Measurements from ENCODE around the gene C4A.
"Not testable (repeated sequence)": the region's sequence is repeated elsewhere in the genome, so short reads cannot be mapped to it uniquely, and the experiment has no call there.

C4A gene

DNA sequence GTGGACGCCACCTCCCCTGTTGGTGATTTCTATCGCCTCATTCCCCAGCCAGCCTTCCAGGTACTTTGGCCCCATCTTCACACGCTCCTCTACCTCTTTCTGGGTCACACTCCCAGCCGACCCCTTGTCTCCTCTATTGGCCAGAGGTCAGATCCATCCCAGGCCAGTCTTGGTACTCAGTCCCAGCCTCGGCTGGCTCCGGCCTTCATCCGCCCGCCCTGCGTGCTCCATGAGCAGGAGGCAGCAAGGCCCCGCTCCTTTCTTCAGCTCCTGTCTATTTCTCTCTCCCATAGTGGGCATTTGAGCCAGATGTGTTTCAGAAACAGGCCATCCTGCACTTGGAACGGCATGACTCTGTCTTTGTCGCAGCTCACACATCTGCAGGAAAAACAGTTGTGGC, 20.2 kb upstream of the C4A start:
- no peak for DNase-seq

DNA sequence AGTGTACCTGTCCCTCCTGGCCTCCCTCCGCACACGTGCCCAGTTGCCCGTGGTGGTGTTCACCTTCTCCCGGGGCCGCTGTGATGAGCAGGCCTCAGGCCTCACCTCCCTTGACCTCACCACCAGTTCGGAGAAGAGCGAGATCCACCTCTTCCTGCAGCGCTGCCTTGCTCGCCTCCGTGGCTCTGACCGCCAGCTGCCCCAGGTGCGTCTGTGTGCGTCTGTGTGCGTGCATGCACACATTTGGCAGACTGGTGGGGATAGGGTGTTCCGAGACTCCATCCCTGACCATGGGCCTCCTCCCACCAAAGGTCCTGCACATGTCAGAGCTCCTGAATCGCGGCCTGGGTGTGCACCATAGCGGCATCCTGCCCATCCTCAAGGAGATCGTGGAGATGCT, 17.9 kb upstream of the C4A start:
- no peak for DNase-seq

DNA sequence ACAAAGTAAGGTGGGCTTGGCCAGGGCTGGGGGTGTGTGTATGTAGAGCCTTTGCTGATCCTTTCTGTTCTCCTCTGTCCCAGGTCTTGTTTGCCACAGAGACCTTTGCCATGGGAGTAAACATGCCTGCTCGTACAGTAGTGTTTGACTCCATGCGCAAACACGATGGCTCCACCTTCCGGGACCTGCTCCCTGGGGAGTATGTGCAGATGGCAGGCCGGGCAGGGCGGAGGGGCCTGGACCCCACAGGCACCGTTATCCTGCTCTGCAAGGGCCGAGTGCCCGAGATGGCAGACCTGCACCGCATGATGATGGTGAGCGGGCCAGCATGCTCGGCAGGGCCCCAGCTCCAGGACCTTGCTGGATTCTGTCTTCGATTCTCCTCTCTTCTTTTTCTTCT, 16.2 kb upstream of the C4A start:
- DNase-seq, result no peak

DNA sequence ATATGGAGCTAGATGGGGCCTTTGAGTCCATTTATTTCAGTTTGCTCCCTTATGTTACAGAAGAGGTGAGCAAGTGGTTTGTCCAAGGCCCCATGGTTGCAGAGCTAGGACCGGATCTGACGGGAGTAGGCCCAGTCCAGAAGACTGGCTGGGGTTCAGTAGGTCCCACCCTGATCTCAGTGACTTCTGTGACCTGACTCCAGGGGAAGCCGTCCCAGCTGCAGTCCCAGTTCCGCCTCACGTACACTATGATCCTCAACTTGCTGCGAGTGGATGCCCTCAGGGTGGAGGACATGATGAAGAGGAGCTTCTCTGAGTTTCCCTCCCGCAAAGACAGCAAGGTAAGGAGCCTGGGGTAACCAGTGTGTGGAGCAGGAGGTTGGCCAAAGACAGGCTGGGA, 15.4 kb upstream of the C4A start:
- no peak for DNase-seq

DNA sequence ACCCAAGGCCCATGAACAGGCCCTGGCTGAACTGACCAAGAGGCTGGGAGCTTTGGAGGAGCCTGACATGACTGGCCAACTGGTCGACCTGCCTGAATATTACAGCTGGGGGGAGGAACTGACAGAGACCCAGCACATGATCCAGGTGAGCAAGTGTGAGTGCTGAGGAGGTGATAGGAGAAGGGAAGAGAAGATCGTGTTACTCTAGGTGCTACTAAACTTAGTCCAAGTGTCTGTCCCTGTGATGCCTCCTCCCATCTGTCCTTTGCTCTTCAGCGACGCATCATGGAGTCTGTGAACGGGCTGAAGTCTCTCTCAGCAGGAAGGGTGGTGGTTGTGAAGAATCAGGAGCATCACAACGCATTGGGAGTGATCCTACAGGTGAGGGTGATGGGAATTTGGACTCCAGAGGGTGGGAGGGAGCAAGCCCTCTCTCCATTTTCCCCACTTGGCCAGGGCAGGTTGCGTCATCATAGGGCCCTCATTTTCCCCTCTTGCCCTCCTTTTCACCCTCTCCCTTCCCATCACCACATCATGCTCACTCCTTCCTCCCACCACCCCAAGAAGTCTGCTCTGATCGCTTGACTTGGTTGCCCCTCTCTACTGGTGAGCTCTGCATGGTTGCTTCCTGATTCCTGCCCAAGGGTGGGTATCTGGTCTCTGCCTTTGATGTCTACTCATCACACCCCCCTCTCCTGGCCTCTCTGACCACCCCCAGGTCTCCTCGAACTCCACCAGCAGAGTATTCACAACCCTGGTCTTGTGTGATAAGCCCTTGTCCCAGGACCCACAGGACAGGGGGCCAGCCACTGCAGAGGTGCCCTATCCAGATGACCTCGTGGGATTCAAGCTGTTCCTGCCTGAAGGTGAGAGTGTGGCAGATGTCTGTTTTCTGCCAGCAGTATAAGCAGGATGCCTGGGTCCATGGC, 14.6 kb upstream of the C4A start:
- no peak for DNase-seq

DNA sequence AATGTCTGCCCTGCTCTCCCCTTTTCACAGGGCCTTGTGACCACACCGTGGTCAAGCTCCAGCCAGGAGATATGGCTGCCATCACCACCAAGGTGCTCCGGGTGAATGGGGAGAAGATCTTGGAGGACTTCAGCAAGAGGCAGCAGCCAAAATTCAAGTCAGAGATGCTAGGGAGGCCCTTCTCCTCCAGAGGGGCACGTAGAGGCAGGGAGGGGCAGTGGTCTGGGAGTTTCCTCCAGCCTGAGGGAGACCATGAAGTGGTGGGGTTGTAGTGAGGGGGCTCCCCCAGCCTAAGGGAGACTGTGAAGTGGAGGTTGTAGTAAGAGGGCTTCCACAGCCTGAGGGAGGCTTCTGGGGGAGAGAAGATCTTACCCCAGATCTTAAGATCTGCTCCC, 13.9 kb upstream of the C4A start:
- DNase-seq, result no peak

DNA sequence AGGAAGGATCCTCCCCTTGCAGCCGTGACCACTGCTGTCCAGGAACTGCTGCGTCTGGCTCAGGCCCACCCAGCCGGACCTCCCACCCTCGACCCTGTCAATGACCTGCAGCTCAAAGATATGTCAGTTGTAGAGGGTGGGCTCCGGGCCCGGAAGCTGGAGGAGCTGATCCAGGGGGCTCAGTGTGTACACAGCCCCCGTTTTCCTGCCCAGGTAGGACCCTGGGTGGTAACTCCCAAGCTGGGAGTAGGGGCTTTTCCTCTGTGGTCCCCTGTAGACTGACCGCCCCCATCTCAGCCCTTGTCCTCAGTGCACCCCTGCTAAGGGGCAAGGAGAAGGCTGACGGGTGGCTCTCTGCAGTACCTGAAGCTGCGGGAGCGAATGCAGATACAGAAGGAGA, 13.5 kb upstream of the C4A start:
- no peak for DNase-seq

DNA sequence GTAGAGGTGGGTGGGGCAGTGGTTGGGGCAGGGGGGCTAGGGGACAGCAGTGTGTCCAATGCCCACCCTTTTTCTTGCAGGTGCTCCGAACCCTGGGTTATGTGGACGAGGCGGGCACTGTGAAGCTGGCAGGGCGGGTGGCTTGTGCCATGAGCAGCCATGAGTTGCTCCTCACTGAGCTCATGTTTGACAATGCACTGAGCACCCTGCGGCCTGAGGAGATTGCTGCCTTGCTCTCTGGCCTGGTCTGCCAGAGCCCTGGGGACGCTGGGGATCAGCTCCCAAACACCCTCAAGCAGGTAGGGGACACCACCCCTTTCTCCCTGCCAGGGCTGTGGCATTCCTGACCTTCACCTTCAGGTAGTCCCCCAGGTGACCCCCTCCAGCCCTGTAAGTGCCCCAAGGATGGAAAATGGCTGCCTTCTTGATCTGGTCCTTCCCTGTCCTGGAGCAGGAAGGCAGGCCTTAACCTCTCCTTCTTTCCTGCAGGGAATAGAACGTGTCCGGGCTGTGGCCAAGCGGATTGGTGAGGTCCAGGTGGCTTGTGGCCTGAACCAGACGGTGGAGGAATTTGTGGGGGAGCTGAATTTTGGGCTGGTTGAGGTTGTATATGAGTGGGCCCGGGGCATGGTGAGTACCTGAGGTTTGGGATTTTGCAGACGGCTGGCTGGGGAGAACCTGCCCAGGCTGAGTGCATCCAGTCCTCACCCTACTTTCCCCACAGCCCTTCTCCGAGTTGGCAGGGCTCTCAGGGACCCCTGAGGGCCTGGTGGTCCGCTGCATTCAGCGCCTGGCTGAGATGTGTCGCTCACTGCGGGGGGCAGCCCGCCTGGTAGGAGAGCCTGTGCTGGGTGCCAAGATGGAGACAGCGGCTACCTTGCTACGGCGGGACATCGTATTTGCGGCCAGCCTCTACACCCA, 12.8 kb upstream of the C4A start:
- no peak for DNase-seq

DNA sequence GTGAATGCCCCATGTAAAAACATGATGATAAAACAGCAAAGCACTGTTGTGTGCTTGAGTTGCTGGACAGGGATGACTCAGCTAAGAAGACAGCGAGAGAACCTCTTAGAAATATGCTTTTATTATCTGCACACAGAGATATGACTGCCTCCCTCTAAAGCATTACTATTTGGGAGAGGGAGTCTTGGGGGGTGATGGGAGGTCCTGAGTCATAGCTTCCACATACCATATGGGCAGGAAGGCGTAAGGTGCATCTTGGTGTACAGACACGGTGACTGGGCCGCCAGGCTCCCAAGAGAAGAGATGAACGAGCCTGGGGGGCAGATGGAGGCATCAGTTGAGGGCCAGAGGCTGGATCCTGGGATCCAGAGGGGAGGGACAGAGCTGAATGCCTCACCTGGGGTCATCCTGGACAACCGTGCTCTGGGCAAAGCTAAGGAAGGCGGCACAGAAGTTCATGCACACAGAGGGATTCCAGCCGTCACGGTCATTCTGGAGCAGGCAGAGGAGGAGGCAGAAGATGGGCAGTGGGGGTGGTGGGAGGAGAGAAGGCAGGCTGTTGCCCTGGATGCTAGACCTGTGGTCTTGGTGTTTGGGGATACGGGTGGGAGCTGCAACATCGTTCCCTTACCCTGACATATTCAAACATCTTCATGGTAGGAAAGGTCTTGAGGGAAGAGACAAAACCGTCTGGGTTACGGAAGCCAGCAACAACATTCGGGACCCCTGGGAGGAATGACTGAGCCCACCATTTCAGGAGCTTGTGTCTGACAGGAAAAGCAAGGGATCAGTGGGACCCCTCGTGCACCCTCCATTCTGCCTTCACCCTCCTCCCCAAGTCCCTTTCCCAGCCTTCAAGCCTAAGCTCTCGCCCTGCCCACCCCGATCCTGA, 11.9 kb upstream of the C4A start:
- DNase-seq, result no peak

DNA sequence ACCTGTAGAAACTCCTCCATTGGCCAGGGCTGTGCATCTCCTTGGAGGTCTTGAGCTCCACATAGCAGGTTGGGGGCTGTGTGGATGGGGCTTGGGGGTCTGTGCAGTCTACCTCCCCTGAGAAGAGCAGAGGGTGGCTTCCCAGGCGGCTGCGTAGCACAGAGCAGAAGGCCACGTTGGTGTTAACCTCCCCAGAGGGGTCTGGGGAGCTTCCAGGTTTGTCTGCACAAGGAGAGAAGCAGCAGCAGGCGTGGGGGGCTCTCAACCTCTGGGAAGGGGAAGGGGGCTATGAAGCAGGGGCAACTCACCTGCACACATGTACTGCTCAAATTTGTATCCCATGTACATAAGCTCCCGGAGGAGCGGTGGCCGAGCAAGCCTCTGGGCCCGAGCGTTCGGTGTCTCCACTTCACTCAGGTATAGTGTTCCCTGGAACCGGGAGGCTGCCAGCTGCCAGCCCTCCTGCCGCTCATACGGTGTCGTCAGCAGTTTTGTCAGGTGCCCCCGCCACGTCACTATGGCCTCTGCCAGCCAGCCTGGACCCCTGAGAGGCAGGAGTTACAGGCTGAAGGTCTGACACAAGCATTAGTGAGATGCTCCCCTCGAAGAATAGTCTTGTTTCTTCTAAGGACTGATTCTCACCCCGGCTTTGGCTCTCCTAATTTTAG, 11.1 kb upstream of the C4A start:
- DNase-seq, result peak; percentile 48

DNA sequence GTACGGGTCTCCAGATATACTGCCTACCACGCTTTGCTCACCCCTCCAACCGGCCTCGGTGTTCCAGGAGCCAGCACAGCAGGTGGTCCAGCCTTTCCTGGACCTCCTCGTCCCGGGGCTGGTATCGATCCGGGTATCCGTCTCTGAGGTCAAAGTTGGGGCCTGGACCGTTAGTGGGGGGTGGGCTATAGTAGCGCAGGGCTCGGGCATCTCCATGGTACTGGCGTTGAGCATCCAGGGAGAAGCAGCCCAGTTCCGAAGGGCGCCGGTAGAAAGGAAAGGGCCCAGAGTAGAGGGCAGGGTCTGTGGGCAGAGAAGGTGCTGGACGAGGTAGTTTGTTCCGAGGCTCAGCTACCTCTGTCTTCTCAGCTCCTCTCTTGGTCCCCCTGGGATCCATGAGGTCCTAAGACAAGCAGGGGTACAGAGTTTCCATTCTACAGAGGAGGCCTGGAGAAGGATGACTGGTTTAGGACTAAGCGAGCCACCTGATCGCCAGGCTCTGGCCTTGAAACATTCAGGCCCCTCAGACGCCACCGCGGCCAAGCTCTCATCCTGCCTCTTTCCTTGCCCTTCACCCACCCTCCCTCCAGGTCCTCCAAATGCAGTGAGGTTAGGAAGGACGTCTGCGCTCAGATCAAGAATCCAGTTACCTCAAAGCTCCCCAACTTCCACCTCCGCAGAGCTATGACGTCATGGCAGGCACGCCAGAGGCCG, 10.4 kb upstream of the C4A start:
- DNase-seq, result no peak

DNA sequence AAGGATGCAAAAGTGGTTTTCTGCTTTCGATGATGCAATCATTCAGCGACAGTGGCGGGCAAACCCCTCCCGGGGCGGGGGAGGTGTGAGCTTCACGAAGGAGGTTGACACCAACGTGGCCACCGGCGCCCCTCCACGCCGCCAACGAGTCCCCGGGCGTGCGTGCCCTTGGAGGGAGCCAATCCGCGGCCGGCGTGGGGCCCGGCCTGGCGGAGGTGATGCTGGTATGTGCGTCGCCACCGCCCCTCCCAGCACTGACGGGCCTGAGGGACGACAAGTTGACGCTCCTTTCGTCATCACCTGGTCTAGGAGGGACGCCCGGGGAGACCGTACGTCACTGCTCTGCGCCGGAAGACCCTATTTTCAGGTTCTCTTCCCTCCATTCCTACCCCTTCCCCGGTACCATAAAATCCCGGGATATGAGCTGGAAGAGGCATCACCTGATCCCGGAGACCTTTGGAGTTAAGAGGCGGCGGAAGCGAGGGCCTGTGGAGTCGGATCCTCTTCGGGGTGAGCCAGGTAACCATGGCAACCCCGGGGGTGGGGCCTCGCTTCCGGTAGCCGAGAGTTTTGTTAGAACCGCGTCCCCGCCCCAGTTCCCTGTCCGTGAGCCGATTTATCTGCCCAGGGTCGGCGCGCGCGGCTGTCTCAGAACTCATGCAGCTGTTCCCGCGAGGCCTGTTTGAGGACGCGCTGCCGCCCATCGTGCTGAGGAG, 9.7 kb upstream of the C4A start, which contains the start of gene DXO:
DXO (minus strand) TSS at position 146 of the 716 bp plus-strand sequence. CDS start 463 bp downstream, outside the sequence.
- peak; percentile 99 for DNase-seq

DNA sequence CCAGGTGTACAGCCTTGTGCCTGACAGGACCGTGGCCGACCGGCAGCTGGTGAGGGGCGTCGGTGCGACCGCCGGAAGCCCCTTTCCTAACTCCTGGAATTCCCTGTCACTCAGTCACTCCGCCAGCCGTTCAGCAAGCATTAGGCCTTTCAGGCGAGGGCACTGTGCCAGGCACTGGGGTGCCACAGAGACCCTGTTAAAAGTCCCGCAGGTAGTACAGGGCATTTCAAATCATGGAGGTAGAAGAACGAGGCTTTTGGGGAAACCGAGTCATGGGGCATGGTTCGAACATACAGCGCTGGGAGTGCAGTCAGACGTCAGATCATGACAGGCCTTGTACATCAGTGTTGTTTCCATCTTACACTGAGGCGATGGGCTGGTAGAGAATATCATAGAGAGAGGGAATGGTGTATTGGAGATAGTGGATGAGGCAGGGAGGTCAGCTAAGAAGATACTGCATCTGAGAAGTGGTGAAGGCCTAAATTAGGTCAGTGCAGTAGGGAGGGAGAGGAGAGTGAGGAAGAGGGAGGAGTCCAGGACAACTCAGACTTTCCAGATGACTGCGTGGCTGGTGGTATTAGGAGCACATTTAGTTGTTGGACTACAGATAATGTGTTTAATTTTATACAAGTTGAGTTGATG, 9.0 kb upstream of the C4A start:
- peak; percentile 32 for DNase-seq

DNA sequence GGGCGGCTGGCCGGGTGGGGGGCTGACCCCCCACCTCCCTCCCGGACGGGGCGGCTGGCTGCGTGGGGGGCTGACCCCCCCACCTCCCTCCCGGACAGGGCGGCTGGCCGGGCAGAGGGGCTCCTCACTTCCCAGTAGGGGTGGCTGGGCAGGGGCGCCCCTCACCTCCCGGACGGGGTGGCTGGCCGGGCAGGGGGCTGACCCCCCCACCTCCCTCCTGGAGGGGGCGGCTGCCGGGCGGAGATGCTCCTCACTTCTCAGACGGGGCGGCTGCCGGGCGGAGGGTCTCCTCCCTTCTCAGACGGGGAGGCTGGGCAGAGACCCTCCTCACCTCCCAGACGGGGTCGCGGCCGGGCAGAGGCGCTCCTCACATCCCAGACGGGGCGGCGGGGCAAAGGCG, 5.8 kb upstream of the C4A start:
- DNase-seq, result not testable (repeated sequence)

DNA sequence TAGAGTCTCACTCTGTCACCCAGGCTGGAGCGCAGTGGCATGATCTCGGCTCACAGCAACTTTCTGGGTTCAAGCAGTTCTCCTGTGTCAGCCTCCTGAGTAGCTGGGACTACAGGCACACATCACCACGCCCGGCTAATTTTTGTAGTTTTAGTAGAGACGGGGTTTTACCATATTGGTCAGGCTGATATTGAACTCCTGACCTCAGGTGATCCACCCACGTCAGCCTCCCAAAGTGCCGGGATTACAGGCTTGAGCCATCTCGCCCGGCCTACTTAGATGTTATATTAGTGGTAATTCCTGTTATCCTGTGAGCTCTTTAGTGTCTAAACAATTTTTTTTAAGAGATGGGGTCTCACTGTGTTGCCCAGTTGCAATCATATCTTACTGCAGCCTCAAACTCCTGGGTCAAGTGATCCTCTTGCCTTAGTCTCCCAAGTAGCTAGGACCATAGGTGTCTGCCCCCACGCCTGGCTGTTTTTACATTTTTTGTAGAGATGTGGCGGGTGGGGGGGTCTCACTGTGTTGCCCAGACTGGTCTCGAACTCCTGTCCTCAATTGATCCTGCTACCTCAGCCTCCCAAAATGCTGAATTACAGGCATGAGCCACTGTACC, 3.9 kb upstream of the C4A start:
- DNase-seq, result no peak

DNA sequence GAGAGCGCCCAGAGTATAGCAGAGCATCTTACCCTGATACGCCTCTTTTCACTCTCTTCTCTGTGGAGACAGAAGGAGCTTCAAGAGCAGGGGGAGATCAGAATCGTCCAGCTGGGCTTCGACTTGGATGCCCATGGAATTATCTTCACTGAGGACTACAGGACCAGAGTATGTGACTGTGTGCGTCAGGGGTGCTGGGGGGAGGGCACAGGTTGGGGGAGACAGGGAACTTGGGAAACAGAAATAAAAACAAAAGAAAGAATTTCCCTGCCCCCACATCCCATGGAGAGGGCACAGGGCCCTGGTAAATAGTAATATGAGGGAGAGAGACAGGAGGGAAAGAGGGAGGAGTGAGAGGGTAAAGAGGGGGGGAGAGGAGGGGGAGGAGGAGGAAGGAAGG, 3.0 kb upstream of the C4A start:
- no peak for DNase-seq

DNA sequence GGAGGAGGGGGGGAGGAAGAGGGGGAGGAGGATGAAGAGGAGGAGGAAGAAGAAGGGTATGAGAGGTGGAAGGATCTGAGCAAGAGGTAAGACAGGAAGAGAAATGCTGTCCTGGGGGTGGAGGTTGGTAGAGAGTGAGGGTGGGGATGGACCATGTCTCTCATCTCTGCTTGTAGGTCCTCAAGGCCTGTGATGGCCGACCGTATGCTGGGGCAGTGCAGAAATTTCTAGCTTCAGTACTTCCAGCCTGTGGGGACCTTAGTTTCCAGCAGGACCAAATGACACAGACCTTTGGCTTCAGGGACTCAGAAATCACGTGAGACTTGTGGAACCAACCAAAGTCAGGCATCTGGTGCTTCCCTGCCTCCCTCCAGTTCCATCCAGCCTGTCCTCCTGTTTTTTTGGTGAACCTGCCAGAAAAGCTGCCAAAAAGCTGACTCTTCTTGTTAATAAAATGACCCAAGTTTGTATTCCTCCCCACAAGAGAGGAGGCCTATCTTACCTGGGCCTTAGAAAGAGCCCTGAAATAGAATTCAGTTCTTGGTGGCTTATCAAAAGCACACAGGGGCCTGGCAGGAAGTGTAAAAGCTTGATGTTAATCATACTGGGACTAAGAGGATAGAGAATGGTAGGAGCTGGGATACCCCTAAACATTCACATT, 2.5 kb upstream of the C4A start:
- no peak for DNase-seq

DNA sequence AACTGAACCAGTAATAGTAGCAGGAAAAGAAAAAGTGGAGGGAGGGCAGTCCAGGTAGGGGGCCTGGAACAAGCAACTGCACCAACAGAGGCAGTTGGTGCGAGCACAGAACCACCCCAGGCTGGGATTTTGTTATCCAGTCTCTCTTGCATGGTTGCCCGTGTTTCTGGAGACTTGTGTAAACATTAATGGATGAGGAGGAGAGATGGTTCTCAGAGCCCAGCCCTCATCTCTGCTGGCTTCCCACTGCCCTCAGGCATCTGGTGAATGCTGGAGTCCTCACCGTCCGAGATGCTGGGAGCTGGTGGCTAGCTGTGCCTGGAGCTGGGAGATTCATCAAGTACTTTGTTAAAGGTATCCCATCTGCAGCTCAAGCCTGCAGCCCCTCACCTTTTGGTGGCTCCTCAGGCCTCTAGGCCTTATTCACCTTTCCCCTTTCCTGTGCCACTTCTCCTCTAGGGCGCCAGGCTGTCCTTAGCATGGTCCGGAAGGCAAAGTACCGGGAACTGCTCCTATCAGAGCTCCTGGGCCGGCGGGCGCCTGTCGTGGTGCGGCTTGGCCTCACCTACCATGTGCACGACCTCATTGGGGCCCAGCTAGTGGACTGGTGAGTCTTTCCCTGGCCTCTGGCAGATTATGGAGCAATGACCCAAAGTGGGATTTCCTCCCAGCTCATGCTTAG, 1.5 kb upstream of the C4A start:
- not testable (repeated sequence) for DNase-seq

DNA sequence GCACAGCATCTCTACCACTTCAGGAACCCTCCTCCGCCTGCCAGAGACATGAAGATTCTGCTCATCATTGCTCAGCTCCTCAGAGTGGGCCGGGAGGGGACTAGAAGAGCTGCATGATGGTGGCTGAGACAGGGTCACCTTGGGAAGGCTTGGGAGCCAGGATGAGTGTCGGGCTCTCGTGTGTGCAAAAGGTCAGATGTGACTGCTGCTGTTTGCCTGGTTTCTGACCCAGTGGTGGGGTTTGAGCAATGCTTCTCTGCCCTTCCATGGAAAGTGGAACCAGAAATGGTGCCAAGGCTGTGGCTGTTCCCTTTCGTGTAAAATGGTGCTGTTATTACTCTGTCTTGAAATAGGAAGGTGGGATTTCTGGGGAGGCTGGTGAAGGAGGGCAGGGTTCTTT, 859 bp upstream of the C4A start:
- DNase-seq, result not testable (repeated sequence)

All from NCI-H82 (cell line).